ENCODE data around the gene TMEM145. TPM values are rescaled to one million over a fixed set of nuclear protein-coding genes. Genes with fewer than 3 reads are reported as not detected.

Gene TMEM145
- total and polyA plus RNA-seq, 10 of the 15 experiments (the other 5 are each of a cell fraction or from before 2014, with no cell fraction given), result 0.04 to 0.97 (median 0.16) TPM; not detected in 4

DNA sequence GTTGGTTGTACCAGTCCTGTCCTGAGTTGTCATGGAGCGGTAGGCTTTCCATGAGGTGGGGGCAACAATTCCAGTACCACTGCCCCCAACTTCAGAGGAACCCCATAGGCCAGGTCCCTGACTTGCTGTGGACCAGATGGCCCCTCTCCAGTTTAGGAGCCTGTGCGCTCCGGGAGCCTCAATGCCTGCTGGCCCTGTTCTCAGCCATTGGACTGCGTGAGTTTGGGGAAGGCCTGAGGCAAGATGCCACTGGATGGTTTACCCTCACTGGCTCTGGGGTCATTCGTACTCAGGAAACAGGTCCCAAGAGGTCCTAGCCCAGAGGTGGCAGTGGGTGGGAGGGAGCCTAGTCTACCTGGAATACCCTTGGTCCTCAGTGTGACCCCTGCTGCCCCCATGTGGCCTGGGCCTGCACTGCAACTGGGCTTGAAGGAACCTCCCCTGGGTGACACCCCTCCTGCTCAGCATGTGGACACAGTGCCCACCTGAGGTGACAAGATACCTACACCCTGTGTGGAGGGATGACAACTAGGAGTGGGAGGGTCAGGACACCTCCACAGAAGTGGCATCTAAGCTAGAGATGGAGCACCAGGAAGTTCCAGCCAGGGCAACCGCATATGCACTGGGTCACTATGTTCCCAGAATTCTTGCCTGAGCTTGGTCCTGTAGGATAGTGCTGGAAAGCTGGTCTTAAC lies 17.1 kb upstream of the TMEM145 start:
- H2AFZ ChIP-seq (ENCODE audit: control insufficient read depth, low read depth, low read length), result no peak overlapping the region
- no peaks in the 10 kb centered on the region for H4K20me1 ChIP-seq (ENCODE audit: control insufficient read depth, insufficient read depth)
- no peak overlapping the region for H3K9ac ChIP-seq (ENCODE audit: control insufficient read depth, insufficient read depth, low read length)
- no peaks in the 10 kb centered on the region for H3K27me3 ChIP-seq (replicated peaks in 1 of 2; ENCODE audit: control insufficient read depth in 2 of 2, insufficient read depth in 2 of 2, low read length in 1 of 2)
- no TSS peak for BruUV-seq (replicated peaks)
- ChIA-PET POLR2A (interaction anchor here (1.0 to 1.4 kb wide), 3 partner anchors 9 to 167 kb away, joined by 3 to 4 read pairs (median 3); no protein-coding TSS in a partner anchor), CTCF (interaction anchor here (0.6 to 3.2 kb wide), 22 partner anchors 10 to 220 kb away, joined by 3 to 25 read pairs (median 4); partner anchors contain the start of genes POU2F2 and ZNF574), SMC1A (ENCODE audit: uncharacterized antibody, unreplicated experiment) (interaction anchor here (0.7 to 1.3 kb wide), 8 partner anchors 14 to 172 kb away, joined by 3 to 6 read pairs (median 4); no protein-coding TSS in a partner anchor), RAD21 (ENCODE audit: unreplicated experiment) (interaction anchor here (0.7 to 1.1 kb wide), 4 partner anchors 49 to 163 kb away, joined by 3 read pairs; partner anchors contain the start of gene POU2F2)
- H3K9me3 ChIP-seq (replicated peaks; ENCODE audit: control insufficient read depth, insufficient read depth, low read length), result no peaks in the 10 kb centered on the region
- 71% methylated on average over 6 of the region's 6 CpGs for WGBS (ENCODE audit: insufficient coverage, insufficient replicate concordance, low lambda C conversion rate, missing lambda C conversion rate)
- no peaks in the 10 kb centered on the region for H3K79me2 ChIP-seq (ENCODE audit: control insufficient read depth, insufficient read depth, low read length)
- ATAC-seq (peak; percentile 96), DNase-seq (ENCODE audit: low read depth, low spot score) (peak; percentile 41), FAIRE-seq (peak; percentile 98)
- intact Hi-C loops (cut with micrococcal nuclease; ENCODE audit: unreplicated experiment), result loop anchor here (5.0 kb wide), 1 partner anchor 164 kb away; the partner anchor contains the start of gene POU2F2
- peaks cover 10% of the 10 kb centered on the region in 2 experiments; a peak in 3 of 4 replicates for H3K36me3 ChIP-seq (ENCODE audit: control insufficient read depth in 2 of 2, insufficient read depth in 2 of 2, low read length in 1 of 2)
- H3K4me3 ChIP-seq, result no peak overlapping the region
- no peak overlapping the region; the same call in 1 of the 2 replicates for H3K4me2 ChIP-seq (ENCODE audit: control insufficient read depth, insufficient read depth)
- H3K4me1 ChIP-seq (ENCODE audit: control insufficient read depth, insufficient read depth, low read length), result no peaks in the 10 kb centered on the region; the same call in 1 of the 2 replicates
- in situ Hi-C loops (cut with MboI), result no loop called here
- H3K27ac ChIP-seq (ENCODE audit: control insufficient read depth, insufficient read depth), result no peak overlapping the region
- TF ChIP-seq SMC3 (IDR thresholded peaks at IDR 0.05; ENCODE audit: borderline replicate concordance, low read length), result peak; percentile 82
- TF ChIP-seq SIN3A (IDR thresholded peaks at IDR 0.05; ENCODE audit: low read depth, low read length), result 0 out of 2 replicates have a peak, but pooled peaks have one; percentile 22
- no peak for TF ChIP-seq POU2F2 (IDR thresholded peaks at IDR 0.05; ENCODE audit: borderline replicate concordance, low read depth, low read length)
- TF ChIP-seq, protein P1, sequence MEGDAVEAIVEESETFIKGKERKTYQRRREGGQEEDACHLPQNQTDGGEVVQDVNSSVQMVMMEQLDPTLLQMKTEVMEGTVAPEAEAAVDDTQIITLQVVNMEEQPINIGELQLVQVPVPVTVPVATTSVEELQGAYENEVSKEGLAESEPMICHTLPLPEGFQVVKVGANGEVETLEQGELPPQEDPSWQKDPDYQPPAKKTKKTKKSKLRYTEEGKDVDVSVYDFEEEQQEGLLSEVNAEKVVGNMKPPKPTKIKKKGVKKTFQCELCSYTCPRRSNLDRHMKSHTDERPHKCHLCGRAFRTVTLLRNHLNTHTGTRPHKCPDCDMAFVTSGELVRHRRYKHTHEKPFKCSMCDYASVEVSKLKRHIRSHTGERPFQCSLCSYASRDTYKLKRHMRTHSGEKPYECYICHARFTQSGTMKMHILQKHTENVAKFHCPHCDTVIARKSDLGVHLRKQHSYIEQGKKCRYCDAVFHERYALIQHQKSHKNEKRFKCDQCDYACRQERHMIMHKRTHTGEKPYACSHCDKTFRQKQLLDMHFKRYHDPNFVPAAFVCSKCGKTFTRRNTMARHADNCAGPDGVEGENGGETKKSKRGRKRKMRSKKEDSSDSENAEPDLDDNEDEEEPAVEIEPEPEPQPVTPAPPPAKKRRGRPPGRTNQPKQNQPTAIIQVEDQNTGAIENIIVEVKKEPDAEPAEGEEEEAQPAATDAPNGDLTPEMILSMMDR (IDR thresholded peaks at IDR 0.05 in 2 of 3, conservative IDR thresholded peaks at IDR 0.05 in 1 of 3; ENCODE audit: control insufficient read depth in 2 of 3, extremely low read depth in 1 of 3, insufficient read depth in 1 of 3, low read depth in 3 of 3, low read length in 3 of 3), result peak; percentile 97 to 99 (median 99)
- no peak for TF ChIP-seq PAX8 (IDR thresholded peaks at IDR 0.05)
- TF ChIP-seq RB1 (IDR thresholded peaks at IDR 0.05; ENCODE audit: borderline replicate concordance), result peak; percentile 39; the same call in 1 of the 2 replicates
- TF ChIP-seq FOXM1 (IDR thresholded peaks at IDR 0.05; ENCODE audit: low read depth, low read length), result no peak
- TF ChIP-seq, protein P2, sequence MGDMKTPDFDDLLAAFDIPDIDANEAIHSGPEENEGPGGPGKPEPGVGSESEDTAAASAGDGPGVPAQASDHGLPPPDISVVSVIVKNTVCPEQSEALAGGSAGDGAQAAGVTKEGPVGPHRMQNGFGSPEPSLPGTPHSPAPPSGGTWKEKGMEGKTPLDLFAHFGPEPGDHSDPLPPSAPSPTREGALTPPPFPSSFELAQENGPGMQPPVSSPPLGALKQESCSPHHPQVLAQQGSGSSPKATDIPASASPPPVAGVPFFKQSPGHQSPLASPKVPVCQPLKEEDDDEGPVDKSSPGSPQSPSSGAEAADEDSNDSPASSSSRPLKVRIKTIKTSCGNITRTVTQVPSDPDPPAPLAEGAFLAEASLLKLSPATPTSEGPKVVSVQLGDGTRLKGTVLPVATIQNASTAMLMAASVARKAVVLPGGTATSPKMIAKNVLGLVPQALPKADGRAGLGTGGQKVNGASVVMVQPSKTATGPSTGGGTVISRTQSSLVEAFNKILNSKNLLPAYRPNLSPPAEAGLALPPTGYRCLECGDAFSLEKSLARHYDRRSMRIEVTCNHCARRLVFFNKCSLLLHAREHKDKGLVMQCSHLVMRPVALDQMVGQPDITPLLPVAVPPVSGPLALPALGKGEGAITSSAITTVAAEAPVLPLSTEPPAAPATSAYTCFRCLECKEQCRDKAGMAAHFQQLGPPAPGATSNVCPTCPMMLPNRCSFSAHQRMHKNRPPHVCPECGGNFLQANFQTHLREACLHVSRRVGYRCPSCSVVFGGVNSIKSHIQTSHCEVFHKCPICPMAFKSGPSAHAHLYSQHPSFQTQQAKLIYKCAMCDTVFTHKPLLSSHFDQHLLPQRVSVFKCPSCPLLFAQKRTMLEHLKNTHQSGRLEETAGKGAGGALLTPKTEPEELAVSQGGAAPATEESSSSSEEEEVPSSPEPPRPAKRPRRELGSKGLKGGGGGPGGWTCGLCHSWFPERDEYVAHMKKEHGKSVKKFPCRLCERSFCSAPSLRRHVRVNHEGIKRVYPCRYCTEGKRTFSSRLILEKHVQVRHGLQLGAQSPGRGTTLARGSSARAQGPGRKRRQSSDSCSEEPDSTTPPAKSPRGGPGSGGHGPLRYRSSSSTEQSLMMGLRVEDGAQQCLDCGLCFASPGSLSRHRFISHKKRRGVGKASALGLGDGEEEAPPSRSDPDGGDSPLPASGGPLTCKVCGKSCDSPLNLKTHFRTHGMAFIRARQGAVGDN (IDR thresholded peaks at IDR 0.05), result no peak
- no peak for TF ChIP-seq NFXL1 (IDR thresholded peaks at IDR 0.05; ENCODE audit: borderline replicate concordance)
- TF ChIP-seq, protein P3, sequence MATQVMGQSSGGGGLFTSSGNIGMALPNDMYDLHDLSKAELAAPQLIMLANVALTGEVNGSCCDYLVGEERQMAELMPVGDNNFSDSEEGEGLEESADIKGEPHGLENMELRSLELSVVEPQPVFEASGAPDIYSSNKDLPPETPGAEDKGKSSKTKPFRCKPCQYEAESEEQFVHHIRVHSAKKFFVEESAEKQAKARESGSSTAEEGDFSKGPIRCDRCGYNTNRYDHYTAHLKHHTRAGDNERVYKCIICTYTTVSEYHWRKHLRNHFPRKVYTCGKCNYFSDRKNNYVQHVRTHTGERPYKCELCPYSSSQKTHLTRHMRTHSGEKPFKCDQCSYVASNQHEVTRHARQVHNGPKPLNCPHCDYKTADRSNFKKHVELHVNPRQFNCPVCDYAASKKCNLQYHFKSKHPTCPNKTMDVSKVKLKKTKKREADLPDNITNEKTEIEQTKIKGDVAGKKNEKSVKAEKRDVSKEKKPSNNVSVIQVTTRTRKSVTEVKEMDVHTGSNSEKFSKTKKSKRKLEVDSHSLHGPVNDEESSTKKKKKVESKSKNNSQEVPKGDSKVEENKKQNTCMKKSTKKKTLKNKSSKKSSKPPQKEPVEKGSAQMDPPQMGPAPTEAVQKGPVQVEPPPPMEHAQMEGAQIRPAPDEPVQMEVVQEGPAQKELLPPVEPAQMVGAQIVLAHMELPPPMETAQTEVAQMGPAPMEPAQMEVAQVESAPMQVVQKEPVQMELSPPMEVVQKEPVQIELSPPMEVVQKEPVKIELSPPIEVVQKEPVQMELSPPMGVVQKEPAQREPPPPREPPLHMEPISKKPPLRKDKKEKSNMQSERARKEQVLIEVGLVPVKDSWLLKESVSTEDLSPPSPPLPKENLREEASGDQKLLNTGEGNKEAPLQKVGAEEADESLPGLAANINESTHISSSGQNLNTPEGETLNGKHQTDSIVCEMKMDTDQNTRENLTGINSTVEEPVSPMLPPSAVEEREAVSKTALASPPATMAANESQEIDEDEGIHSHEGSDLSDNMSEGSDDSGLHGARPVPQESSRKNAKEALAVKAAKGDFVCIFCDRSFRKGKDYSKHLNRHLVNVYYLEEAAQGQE (IDR thresholded peaks at IDR 0.05; ENCODE audit: low read depth, low read length), result no peak
- TF ChIP-seq, protein P4, sequence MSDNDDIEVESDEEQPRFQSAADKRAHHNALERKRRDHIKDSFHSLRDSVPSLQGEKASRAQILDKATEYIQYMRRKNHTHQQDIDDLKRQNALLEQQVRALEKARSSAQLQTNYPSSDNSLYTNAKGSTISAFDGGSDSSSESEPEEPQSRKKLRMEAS (IDR thresholded peaks at IDR 0.05; ENCODE audit: low read depth, low read length), result 0 out of 2 replicates have a peak, but pooled peaks have one; percentile 28

Measured in GM12878 (cell line).